GM21367 (cell line): ENCODE results near the gene RPN1.

ENCODE experiments used
- ATAC-seq: cut with Tn5 transposase; IDR thresholded peaks from one replicate; pipeline ENCODE4 v1.9.1; 2021; ENCODE audit not compliant: unreplicated experiment

The RPN1 gene

DNA sequence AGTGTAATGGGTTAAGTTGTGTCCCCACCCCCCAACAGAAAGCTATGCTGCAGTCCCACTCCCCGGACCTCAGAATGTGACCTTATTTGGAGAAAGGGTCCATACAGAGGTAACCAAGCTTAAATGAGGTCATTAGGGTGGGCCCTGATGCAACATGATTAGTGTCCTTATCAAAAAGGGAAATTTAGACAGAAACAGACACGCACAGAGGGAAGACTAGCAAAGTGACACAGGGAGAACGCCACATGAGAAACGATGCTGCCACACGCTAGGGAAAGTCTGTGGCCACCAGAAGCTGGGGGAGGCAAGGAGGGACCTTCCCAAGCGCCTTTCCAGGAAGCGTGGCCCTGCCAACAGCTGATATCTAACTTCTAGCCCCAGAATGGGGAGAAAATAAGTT, 65.4 kb downstream of the RPN1 start:
- ATAC-seq = no peak

DNA sequence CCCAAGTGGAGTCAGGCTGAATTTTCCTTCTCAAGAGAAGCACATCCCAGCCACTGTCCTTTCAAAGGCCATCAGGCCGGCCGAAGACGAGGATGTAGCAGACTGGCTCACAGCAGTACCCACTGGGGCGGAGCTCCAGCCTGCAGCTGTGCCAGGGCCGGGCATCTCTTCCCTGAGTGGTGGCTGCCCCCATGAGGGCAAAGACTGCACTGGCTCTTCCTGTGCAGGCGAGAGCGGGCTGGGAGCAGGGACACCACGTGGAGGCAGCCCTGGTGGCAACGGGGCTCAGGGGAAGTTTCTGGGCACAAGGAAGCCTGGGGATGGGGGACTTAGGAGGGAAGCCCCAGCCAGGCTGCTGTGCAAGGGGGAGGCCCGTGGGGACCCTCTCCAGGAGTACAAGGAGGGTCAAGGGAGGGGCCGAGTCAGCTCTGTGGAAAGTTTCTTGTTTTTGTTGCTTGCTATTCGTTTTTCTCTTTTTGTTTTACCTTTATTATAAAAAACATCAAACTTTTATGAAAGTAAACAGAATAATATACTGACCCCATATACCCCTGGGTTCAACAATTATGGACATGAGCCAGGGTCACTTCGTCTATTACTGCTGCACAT, 66.1 kb downstream of the RPN1 start:
- ATAC-seq = no peak

GRCh38 chr3:128581566-128581965, 69.1 kb downstream of the RPN1 start:
- no peak for ATAC-seq

GRCh38 chr3:128579927-128580326, 70.7 kb downstream of the RPN1 start:
- ATAC-seq = no peak

DNA sequence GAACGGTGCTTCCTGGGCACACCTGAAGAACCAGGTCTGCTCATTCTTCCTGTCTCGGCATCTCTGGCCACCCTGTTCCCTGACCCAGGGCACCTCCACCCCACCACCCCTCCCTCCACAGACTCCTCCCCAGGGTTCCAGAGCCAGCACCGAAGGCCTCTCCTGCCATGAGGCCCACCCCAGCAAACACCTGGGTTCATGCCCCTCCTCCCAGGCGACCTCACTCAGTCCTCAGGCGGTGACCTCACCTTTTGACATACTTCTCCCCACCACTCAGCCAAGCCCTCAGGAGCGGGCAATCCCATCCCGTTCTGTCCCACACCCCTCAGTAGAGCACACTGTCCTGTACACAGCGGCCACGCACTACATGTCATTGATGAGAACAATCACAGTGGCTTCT, 72.3 kb downstream of the RPN1 start:
- ATAC-seq = no peak

- ATAC-seq = no peak
Observed at GRCh38 chr3:128577711-128578110, 72.9 kb downstream of the RPN1 start.

DNA sequence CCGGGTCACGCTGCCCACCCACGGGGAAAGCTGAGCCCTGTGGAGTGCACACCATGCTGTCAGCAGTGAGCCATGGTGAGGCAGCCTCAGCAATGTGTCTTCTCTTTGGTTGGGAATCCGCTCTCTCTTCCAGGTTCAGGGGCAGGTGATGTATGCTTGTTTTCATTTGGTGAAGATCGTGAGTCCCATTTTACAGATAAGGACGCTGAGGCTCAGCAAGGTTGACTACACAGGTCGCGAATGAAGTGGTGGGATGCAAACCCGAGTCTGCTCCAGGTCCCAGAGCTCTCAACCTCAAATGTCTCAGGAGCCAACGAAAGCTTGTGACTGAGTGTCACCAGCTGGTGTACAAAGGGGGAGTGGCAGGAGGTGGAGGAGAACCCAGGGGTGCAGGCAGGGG, 74.3 kb downstream of the RPN1 start:
- ATAC-seq = no peak

GRCh38 chr3:128575777-128576176, 74.8 kb downstream of the RPN1 start:
- ATAC-seq = no peak

DNA sequence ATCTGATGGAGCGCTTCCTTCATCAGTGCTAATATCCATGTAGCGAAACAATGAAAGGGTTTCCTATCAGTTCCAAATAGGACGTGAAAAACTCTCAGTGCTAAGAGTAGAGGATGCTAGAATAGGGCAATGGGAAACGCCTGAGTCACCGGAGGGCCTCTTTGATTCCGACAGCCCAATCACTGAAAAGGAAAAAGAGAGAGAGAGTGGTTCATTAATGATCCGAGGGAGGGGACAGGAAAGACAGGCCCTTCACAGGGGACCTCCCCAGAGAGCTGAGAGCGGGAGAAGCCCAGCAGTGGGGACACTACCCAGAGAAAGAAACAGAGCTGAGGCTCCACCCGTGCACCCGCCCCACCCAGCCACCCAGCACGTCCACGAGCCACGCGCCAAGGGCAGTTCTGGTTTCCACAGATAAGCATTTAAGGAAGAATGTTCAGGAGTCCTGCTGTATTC, 76.9 kb downstream of the RPN1 start:
- no peak for ATAC-seq

- no peak for ATAC-seq
Observed at GRCh38 chr3:128573160-128573559, 77.5 kb downstream of the RPN1 start.

DNA sequence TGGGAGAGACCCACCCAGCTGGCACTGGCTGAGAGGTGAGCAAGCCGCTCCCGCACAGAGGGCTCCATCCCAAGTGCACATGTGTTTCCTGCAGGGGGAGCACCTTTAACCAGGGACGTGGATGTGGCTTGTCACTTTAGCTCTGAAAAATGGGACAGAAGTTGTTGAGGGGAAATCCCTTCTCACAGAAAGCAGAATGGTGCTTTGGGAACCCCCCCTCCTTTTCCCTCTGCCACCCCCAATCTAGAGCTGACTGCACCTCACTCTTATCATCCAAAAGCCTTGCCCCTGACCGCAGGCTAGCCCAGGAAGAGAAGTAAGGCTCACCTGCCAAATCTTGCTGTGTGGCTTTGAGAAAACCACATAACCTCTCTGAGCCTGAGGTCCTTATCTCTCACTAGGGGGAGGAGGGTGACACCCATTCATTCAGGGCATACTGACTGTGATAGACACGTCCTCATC, 77.9 kb downstream of the RPN1 start:
- no peak for ATAC-seq

GRCh38 chr3:128572013-128572412, 78.6 kb downstream of the RPN1 start:
- no peak for ATAC-seq
